Suprapubic skin (tissue), 4 donors: ENCODE measurements around the gene POLE.

Source experiments
- CTCF ChIP-seq, 2 donors: fragments of 200-600 bp in 1 of 2; fragments of 450-650 bp in 1 of 2; sonication (generic) in 1 of 2; IDR thresholded peaks; one replicate each; pipeline ENCODE4 v1.5.1; 2016 to 2019; ENCODE audit warnings: antibody characterized with exemption in 2 of 2, mild to moderate bottlenecking in 1 of 2, moderate library complexity in 1 of 2
- EP300 ChIP-seq: sonication (generic); formaldehyde crosslinking; IDR thresholded peaks from one replicate; pipeline ENCODE4 v1.6.1; 2017; ENCODE audit warnings: antibody characterized with exemption
- POLR2A ChIP-seq, 2 donors: fragments of 450-650 bp; IDR thresholded peaks; one replicate each; pipeline ENCODE4 v1.6.1; 2017; ENCODE audit warnings: antibody characterized with exemption in 2 of 2, mild to moderate bottlenecking in 2 of 2, moderate library complexity in 2 of 2
- POLR2AphosphoS5 ChIP-seq, 3 donors: sonication (generic); formaldehyde crosslinking; IDR thresholded peaks; one replicate each; pipeline ENCODE4 v1.6.1; 2017; ENCODE audit warnings: antibody characterized with exemption in 3 of 3

GRCh38 chr12:132604151-132604618 is 83.0 kb downstream of the POLE start:
- TF ChIP-seq CTCF (IDR thresholded peaks at IDR 0.05) (no peak), POLR2A (IDR thresholded peaks at IDR 0.05) (no peak), EP300 (no peak), POLR2AphosphoS5 (IDR thresholded peaks at IDR 0.05) (no peak)
